ENCODE results near the gene ATXN1. TPM values are rescaled to one million over a fixed set of nuclear protein-coding genes. Genes with fewer than 3 reads are reported as not detected.
"Not testable (repeated sequence)": the region's sequence is repeated elsewhere in the genome, so short reads cannot be mapped to it uniquely, and the experiment has no call there.

ATXN1 gene
- total RNA-seq, 1 donor: 48.5 TPM

DNA sequence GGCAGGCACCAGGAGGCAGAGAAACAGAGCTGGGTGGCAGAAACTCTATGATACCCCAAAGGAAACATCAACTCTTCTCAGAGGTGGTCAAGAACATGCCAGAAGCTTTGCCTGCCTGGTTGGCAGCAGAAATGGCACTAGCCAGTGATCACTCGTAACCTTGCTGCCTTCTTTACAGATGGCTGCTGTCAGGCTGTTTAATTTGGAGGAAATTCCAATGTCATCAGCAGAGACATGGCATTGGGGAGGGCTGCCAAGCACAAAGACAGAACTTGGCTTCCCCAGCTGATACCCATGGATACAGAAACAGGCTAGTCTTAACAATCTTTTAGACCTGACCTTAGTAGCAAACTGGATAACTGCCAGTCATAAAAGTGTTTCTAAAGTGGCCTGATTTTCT is 369.2 kb downstream of the ATXN1 start:
- TF ChIP-seq, protein P1, sequence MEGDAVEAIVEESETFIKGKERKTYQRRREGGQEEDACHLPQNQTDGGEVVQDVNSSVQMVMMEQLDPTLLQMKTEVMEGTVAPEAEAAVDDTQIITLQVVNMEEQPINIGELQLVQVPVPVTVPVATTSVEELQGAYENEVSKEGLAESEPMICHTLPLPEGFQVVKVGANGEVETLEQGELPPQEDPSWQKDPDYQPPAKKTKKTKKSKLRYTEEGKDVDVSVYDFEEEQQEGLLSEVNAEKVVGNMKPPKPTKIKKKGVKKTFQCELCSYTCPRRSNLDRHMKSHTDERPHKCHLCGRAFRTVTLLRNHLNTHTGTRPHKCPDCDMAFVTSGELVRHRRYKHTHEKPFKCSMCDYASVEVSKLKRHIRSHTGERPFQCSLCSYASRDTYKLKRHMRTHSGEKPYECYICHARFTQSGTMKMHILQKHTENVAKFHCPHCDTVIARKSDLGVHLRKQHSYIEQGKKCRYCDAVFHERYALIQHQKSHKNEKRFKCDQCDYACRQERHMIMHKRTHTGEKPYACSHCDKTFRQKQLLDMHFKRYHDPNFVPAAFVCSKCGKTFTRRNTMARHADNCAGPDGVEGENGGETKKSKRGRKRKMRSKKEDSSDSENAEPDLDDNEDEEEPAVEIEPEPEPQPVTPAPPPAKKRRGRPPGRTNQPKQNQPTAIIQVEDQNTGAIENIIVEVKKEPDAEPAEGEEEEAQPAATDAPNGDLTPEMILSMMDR (IDR thresholded peaks at IDR 0.05; ENCODE audit: extremely low read depth, low read depth, low read length): no peak
- Histone ChIP-seq H3K4me2 (ENCODE audit: insufficient read depth, low read length) (no peak overlapping the region), H4K20me1 (ENCODE audit: insufficient read depth, low read length) (no peaks in the 10 kb centered on the region), H3K36me3 (ENCODE audit: insufficient read depth, low read length) (no peaks in the 10 kb centered on the region), H3K27ac (ENCODE audit: low read depth, low read length) (peak overlapping the region; percentile 87), H3K27me3 (ENCODE audit: insufficient read depth, low read length) (no peaks in the 10 kb centered on the region), H3K4me3 (ENCODE audit: insufficient read depth, low read length) (no peak overlapping the region), H2AFZ (ENCODE audit: low read length) (no peak overlapping the region), H3K79me2 (ENCODE audit: insufficient read depth, low read length) (no peaks in the 10 kb centered on the region), H3K4me1 (ENCODE audit: insufficient read depth, low read length) (peaks cover 31% of the 10 kb centered on the region), H3K9me3 (ENCODE audit: low read depth, low read length) (no peaks in the 10 kb centered on the region)
- no peak for DNase-seq (ENCODE audit: insufficient read length, low spot score, missing footprints)

DNA sequence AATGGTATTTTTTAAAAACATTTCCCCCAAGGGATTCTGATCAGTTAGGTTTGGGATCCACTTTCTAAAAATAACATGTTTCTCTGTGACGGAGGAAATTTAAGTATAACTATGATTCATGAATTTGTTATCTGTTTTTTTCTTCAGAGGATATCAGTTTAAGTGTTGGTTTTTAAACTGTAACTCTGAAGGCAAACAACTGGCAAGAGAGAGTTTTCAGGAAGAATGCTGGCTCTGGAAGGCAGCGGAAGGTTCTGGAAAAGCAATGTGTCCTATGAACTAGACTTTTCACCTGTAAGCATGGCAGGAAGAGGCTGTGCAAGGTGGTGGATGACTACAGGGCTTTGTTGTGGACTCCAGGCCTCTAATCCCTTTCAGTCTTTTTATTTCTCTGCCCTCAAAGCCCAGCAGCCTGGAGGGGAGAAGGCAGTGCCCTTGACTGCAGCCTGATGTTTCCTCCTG is 369.8 kb downstream of the ATXN1 start:
- H2AFZ ChIP-seq (ENCODE audit: low read length): no peak overlapping the region
- DNase-seq (ENCODE audit: insufficient read length, low spot score, missing footprints): peak; percentile 84
- peak overlapping the region; percentile 35 for H3K4me2 ChIP-seq (ENCODE audit: insufficient read depth, low read length)
- TF ChIP-seq, protein P1 (IDR thresholded peaks at IDR 0.05; ENCODE audit: extremely low read depth, low read depth, low read length): no peak
- H3K27me3 ChIP-seq (ENCODE audit: insufficient read depth, low read length): no peaks in the 10 kb centered on the region
- peaks cover 25% of the 10 kb centered on the region for H3K4me1 ChIP-seq (ENCODE audit: insufficient read depth, low read length)
- no peaks in the 10 kb centered on the region for H4K20me1 ChIP-seq (ENCODE audit: insufficient read depth, low read length)
- H3K27ac ChIP-seq (ENCODE audit: low read depth, low read length): peak overlapping the region; percentile 87
- no peak overlapping the region for H3K4me3 ChIP-seq (ENCODE audit: insufficient read depth, low read length)
- H3K79me2 ChIP-seq (ENCODE audit: insufficient read depth, low read length): no peaks in the 10 kb centered on the region
- H3K9me3 ChIP-seq (ENCODE audit: low read depth, low read length): no peaks in the 10 kb centered on the region
- H3K36me3 ChIP-seq (ENCODE audit: insufficient read depth, low read length): no peaks in the 10 kb centered on the region

GRCh38 chr6:16390909-16391450 is 370.3 kb downstream of the ATXN1 start:
- H3K4me2 ChIP-seq (ENCODE audit: insufficient read depth, low read length); H3K27me3 ChIP-seq (ENCODE audit: insufficient read depth, low read length); H3K9me3 ChIP-seq (ENCODE audit: low read depth, low read length); H2AFZ ChIP-seq (ENCODE audit: low read length); DNase-seq (ENCODE audit: insufficient read length, low spot score, missing footprints); H3K79me2 ChIP-seq (ENCODE audit: insufficient read depth, low read length); H4K20me1 ChIP-seq (ENCODE audit: insufficient read depth, low read length); H3K4me3 ChIP-seq (ENCODE audit: insufficient read depth, low read length); H3K36me3 ChIP-seq (ENCODE audit: insufficient read depth, low read length): not testable (repeated sequence)
- H3K27ac ChIP-seq (ENCODE audit: low read depth, low read length): peak overlapping the region; percentile 87
- peaks cover 21% of the 10 kb centered on the region for H3K4me1 ChIP-seq (ENCODE audit: insufficient read depth, low read length)

DNA sequence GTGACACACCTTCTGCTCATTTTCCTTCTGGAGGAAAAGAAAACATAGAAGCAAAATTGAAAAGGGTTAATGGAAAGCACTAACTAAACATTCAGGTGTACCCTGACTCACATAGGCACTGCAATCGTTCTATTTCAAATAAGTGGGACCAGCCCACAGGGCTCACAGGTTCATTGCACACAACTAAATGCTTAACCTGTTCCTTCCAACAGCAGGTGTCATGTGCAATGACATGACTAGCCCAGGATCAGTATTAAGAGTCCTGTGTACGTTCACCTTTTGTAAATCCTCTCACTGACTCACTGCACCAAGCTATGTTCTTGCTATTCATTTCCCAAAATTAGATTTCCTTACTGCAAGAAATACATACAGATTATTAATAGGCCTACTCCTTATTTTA is 371.6 kb downstream of the ATXN1 start:
- DNase-seq (ENCODE audit: insufficient read length, low spot score, missing footprints): no peak
- Histone ChIP-seq H3K4me3 (ENCODE audit: insufficient read depth, low read length) (no peak overlapping the region), H3K36me3 (ENCODE audit: insufficient read depth, low read length) (no peaks in the 10 kb centered on the region), H2AFZ (ENCODE audit: low read length) (no peak overlapping the region), H3K4me2 (ENCODE audit: insufficient read depth, low read length) (no peak overlapping the region), H4K20me1 (ENCODE audit: insufficient read depth, low read length) (no peaks in the 10 kb centered on the region), H3K4me1 (ENCODE audit: insufficient read depth, low read length) (peaks cover 20% of the 10 kb centered on the region), H3K79me2 (ENCODE audit: insufficient read depth, low read length) (no peaks in the 10 kb centered on the region), H3K27ac (ENCODE audit: low read depth, low read length) (no peak overlapping the region), H3K27me3 (ENCODE audit: insufficient read depth, low read length) (no peaks in the 10 kb centered on the region), H3K9me3 (ENCODE audit: low read depth, low read length) (no peaks in the 10 kb centered on the region)
- TF ChIP-seq, protein P1 (IDR thresholded peaks at IDR 0.05; ENCODE audit: extremely low read depth, low read depth, low read length): no peak
